IMR-90 (cell line): ENCODE measurements around the gene FBXO34. TPM values are rescaled to one million over a fixed set of nuclear protein-coding genes. Genes with fewer than 3 reads are reported as not detected.

Source experiments
- ATAC-seq: fragments of 200-7000 bp; cut with Tn5 transposase; 2 replicates; pipeline ENCODE4 v1.9.1; 2020; ENCODE audit warnings: low read depth, mild to moderate bottlenecking, moderate library complexity
- BruUV-seq: library from RNA; stranded (reverse); fragments of 400-500 nt; replicated peaks from 2 replicates; lab custom pipeline; 2021; lab: Mats Ljungman, UMichigan
- CTCF ChIA-PET: fragments of 300-600 bp; formaldehyde crosslinking; extraction: SDS; loops from one replicate; lab custom pipeline; 2021; ENCODE audit warnings: antibody characterized with exemption; lab: Yijun Ruan, JAX
- POLR2A ChIA-PET: fragments of 300-600 bp; sonication (Branson Sonifier 250); formaldehyde crosslinking; loops from one replicate; lab custom pipeline; 2022; ENCODE audit warnings: antibody characterized with exemption; ENCODE audit not compliant: unreplicated experiment; lab: Charles Lee
- DNase-seq: peaks from one replicate; pipeline ENCODE4 v3.0.0; 2013
- H2AFZ ChIP-seq: replicated peaks from 2 replicates; pipeline ENCODE3; 2013; ENCODE audit warnings: low read length, mild to moderate bottlenecking; ENCODE audit not compliant: poor library complexity
- H2AK5ac ChIP-seq: 2 replicates; pipeline ENCODE4 v1.6.1; 2013; ENCODE audit warnings: low read depth, low read length, inconsistent platforms
- H2AK9ac ChIP-seq: replicated peaks from 2 replicates; pipeline ENCODE3; 2013; ENCODE audit warnings: mild to moderate bottlenecking, low read depth, low read length, moderate library complexity; ENCODE audit not compliant: poor library complexity
- H2BK120ac ChIP-seq: 2 replicates; pipeline ENCODE4 v1.6.1; 2013; ENCODE audit warnings: low read depth, low read length, inconsistent platforms
- H2BK15ac ChIP-seq: 3 replicates; pipeline ENCODE4 v1.6.1; 2013; ENCODE audit warnings: low read depth, low read length, inconsistent platforms
- H2BK20ac ChIP-seq: 2 replicates; pipeline ENCODE4 v1.6.1; 2013; ENCODE audit warnings: low read depth, mild to moderate bottlenecking, inconsistent platforms, low read length, moderate library complexity
- H2BK5ac ChIP-seq: 2 replicates; pipeline ENCODE4 v1.6.1; 2013; ENCODE audit warnings: mild to moderate bottlenecking, low read depth, low read length, inconsistent platforms; ENCODE audit not compliant: poor library complexity, severe bottlenecking
- H3K14ac ChIP-seq: replicated peaks from 2 replicates; pipeline ENCODE4 v1.6.1; 2013; ENCODE audit warnings: low read depth, low read length, inconsistent platforms
- H3K18ac ChIP-seq: 2 replicates; pipeline ENCODE4 v1.6.1; 2013; ENCODE audit warnings: low read depth, low read length, control low read depth
- H3K23ac ChIP-seq: 2 replicates; pipeline ENCODE4 v1.6.1; 2013; ENCODE audit warnings: low read depth, low read length, inconsistent platforms
- H3K27ac ChIP-seq: 2 replicates; pipeline ENCODE4 v1.5.1; 2013; ENCODE audit warnings: mild to moderate bottlenecking, control low read depth, low read length; ENCODE audit not compliant: insufficient read depth
- H3K27me3 ChIP-seq: 2 replicates; pipeline ENCODE4 v1.6.1; 2013; ENCODE audit warnings: low read length; ENCODE audit not compliant: control insufficient read depth, insufficient read depth
- H3K36me3 ChIP-seq: 2 replicates; pipeline ENCODE4 v1.6.1; 2013; ENCODE audit warnings: low read length, mixed read lengths; ENCODE audit not compliant: control insufficient read depth, insufficient read depth
- H3K4ac ChIP-seq: 2 replicates; pipeline ENCODE4 v1.6.1; 2013; ENCODE audit warnings: low read depth, low read length, inconsistent platforms
- H3K4me1 ChIP-seq: 2 replicates; pipeline ENCODE4 v1.6.1; 2013; ENCODE audit warnings: low read length, mixed read lengths; ENCODE audit not compliant: control insufficient read depth, insufficient read depth
- H3K4me2 ChIP-seq: 2 replicates; pipeline ENCODE4 v1.6.1; 2013; ENCODE audit warnings: low read depth, mild to moderate bottlenecking, control low read depth, low read length, moderate library complexity
- H3K4me3 ChIP-seq: 2 replicates; pipeline ENCODE4 v1.5.1; 2013; ENCODE audit warnings: low read depth, mild to moderate bottlenecking, control low read depth, low read length, moderate library complexity; ENCODE audit not compliant: insufficient read depth
- H3K56ac ChIP-seq: 2 replicates; pipeline ENCODE4 v1.6.1; 2013; ENCODE audit warnings: low read length, inconsistent platforms; ENCODE audit not compliant: insufficient read depth; ENCODE audit errors: extremely low read depth
- H3K79me1 ChIP-seq, 2 experiments: 2 replicates each; pipeline ENCODE4 v1.6.1; 2013; ENCODE audit warnings: low read length in 2 of 2, inconsistent platforms in 1 of 2, low read depth in 1 of 2
- H3K9ac ChIP-seq: 2 replicates; pipeline ENCODE4 v1.6.1; 2013; ENCODE audit warnings: low read depth, low read length, control low read depth
- H3K9me1 ChIP-seq: 2 replicates; pipeline ENCODE4 v1.6.1; 2013; ENCODE audit warnings: low read length, inconsistent platforms; ENCODE audit not compliant: insufficient read depth
- H3K9me3 ChIP-seq: 2 replicates; pipeline ENCODE4 v1.6.1; 2013; ENCODE audit warnings: low read length; ENCODE audit not compliant: control insufficient read depth, insufficient read depth
- H4K20me1 ChIP-seq: 2 replicates; pipeline ENCODE4 v1.6.1; 2013; ENCODE audit warnings: low read length, inconsistent platforms; ENCODE audit not compliant: insufficient read depth
- H4K5ac ChIP-seq: 2 replicates; pipeline ENCODE4 v1.6.1; 2013; ENCODE audit warnings: mild to moderate bottlenecking, low read depth, low read length, control low read depth
- H4K8ac ChIP-seq, 2 experiments: 2 replicates each; pipeline ENCODE4 v1.6.1; 2013; ENCODE audit warnings: low read depth in 2 of 2, low read length in 2 of 2, control low read depth in 1 of 2, inconsistent platforms in 1 of 2
- H4K91ac ChIP-seq: 2 replicates; pipeline ENCODE4 v1.6.1; 2013; ENCODE audit warnings: low read depth, low read length, inconsistent platforms; ENCODE audit not compliant: insufficient read depth
- BHLHE40 ChIP-seq: fragments of 150-350 bp; IDR thresholded peaks from 2 replicates; pipeline ENCODE4 v1.6.1; 2016; ENCODE audit warnings: mild to moderate bottlenecking, low read depth, low read length
- CEBPB ChIP-seq: IDR thresholded peaks from 2 replicates; pipeline ENCODE4 v1.6.1; 2012; ENCODE audit warnings: low read depth, low read length, improper control_type of control experiment
- FOS ChIP-seq: fragments of 150-350 bp; IDR thresholded peaks from 2 replicates; pipeline ENCODE4 v1.6.1; 2016; ENCODE audit warnings: low read depth, low read length
- NFE2L2 ChIP-seq: fragments of 150-350 bp; IDR thresholded peaks from 2 replicates; pipeline ENCODE4 v1.6.1; 2016; ENCODE audit warnings: low read depth, mild to moderate bottlenecking, low read length
- RAD21 ChIP-seq: IDR thresholded peaks from 2 replicates; pipeline ENCODE4 v1.6.1; 2012; ENCODE audit warnings: low read length, improper control_type of control experiment
- RCOR1 ChIP-seq: IDR thresholded peaks from 2 replicates; pipeline ENCODE4 v1.6.1; 2012; ENCODE audit warnings: mild to moderate bottlenecking, low read length, improper control_type of control experiment; ENCODE audit not compliant: insufficient replicate concordance
- RFX5 ChIP-seq: IDR thresholded peaks from 2 replicates; pipeline ENCODE4 v1.8.0; 2012; ENCODE audit warnings: low read depth, mild to moderate bottlenecking, low read length, moderate library complexity
- WGBS, 2 experiments: methylation state at CpG; one replicate each; pipeline versions ENCODE4 v1.1.5 to v1.1.7; 2013; ENCODE audit warnings: missing lambda C conversion rate in 2 of 2; ENCODE audit not compliant: insufficient read length in 1 of 2; ENCODE audit errors: extremely low coverage in 2 of 2; 5-methylcytosine and 5-hydroxymethylcytosine counted together
- dilution Hi-C: fragments of 300-500 bp; cut with HindIII; formaldehyde crosslinking; loops from one replicate; pipeline ENCODE4 v1.14.3; 2018; ENCODE audit warnings: low sequenced_read_pairs; ENCODE audit not compliant: unreplicated experiment
- in situ Hi-C: fragments of 300-500 bp; cut with MboI; formaldehyde crosslinking; loops from 3 replicates; pipeline ENCODE4 v1.14.3; 2019; ENCODE audit warnings: low sequenced_read_pairs, inconsistent platforms, mixed read lengths
- intact Hi-C: fragments of 100-400 bp; cut with micrococcal nuclease; formaldehyde crosslinking; loops from 2 replicates; pipeline ENCODE4 v1.10.0; 2022
- polyA plus RNA-seq, 3 experiments: library from polyadenylated mRNA; depleted of rRNA; stranded (reverse); fragments of >200 nt; gene quantifications; 2 replicates each; pipeline ENCODE4 v1.2.3, GENCODE V29; 2012; ENCODE audit warnings: low replicate concordance in 1 of 3
- total RNA-seq: library from RNA; depleted of rRNA; stranded (reverse); fragments of >200 nt; gene quantifications from 2 replicates; pipeline ENCODE4 v1.2.3, GENCODE V29; 2012
- TF ChIP-seq, protein P1 (sequence below): fragments of 150-350 bp; IDR thresholded peaks from 2 replicates; pipeline ENCODE4 v1.6.1; 2017; ENCODE audit warnings: mild to moderate bottlenecking, antibody characterized with exemption, low read length, low read depth

Gene FBXO34
- total and polyA plus RNA-seq, 2 of the 4 experiments (the other 2 are of a cell fraction), result 15.4 to 35.1 TPM

DNA sequence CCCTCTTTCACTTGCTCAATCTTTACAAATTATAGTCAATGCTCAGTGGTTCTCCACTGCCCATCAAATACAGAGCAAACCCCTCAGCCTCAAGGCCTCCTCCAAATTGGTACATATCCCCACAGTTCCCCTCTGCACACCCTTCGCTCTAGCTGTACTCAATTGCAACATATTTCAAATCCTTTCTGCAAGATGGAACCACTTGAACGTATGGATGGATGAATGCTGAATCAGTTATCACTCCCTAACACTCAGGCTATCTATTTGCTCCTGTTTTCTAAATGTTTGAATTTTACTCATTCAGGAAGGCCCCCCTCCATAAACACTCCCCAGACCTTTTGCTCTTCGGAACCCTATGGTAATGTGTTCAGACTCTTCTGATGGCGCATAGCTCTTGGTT lies 115.9 kb downstream of the FBXO34 start:
- CTCF ChIA-PET, result interaction anchor here (1.0 kb wide), 1 partner anchor 28 kb away, joined by 3 read pairs; no protein-coding TSS in a partner anchor

More for the DNA sequence above, 115.9 kb downstream of the FBXO34 start:
- ATAC-seq (no peak), DNase-seq (no peak)
- no CpG with 5 or more reads among the region's 4 CpGs for WGBS, 2 experiments
- Histone ChIP-seq H3K79me1 (peaks cover 0 to 26% of the 10 kb centered on the region in 2 experiments; a peak in 2 of 4 replicates), H3K4me3 (no peak overlapping the region), H3K36me3 (peaks cover 12% of the 10 kb centered on the region), H2AK5ac (peak overlapping the region; percentile 58; the same call in 1 of the 2 replicates), H3K14ac (no peak overlapping the region), H3K56ac (no peak overlapping the region), H2BK20ac (no peak overlapping the region), H3K4ac (peak overlapping the region; percentile 38), H3K27ac (no peak overlapping the region), H2BK15ac (peak overlapping the region; percentile 43; the same call in 1 of the 3 replicates), H3K4me2 (no peak overlapping the region), H4K8ac (no peak overlapping the region), H2BK120ac (no peak overlapping the region; the same call in 1 of the 2 replicates), H3K4me1 (peaks cover 18% of the 10 kb centered on the region), H3K9ac (no peak overlapping the region), H4K91ac (no peak overlapping the region), H3K23ac (no peak overlapping the region), H3K9me3 (no peaks in the 10 kb centered on the region), H3K18ac (no peak overlapping the region), H3K27me3 (no peaks in the 10 kb centered on the region), H2BK5ac (no peak overlapping the region), H3K9me1 (peaks cover 15% of the 10 kb centered on the region), H4K20me1 (no peaks in the 10 kb centered on the region), H4K5ac (no peak overlapping the region), H2AFZ (no peak overlapping the region), H2AK9ac (no peak overlapping the region)
- POLR2A ChIA-PET, result no interaction called here
- in situ Hi-C loops (no loop called here), dilution Hi-C loops (no loop called here), intact Hi-C loops (no loop called here)
- no TSS peak for BruUV-seq
- TF ChIP-seq RFX5 (no peak), BHLHE40 (no peak), NFE2L2 (no peak), RAD21 (no peak), RCOR1 (no peak), CEBPB (no peak), FOS (no peak)
- TF ChIP-seq, protein P1, sequence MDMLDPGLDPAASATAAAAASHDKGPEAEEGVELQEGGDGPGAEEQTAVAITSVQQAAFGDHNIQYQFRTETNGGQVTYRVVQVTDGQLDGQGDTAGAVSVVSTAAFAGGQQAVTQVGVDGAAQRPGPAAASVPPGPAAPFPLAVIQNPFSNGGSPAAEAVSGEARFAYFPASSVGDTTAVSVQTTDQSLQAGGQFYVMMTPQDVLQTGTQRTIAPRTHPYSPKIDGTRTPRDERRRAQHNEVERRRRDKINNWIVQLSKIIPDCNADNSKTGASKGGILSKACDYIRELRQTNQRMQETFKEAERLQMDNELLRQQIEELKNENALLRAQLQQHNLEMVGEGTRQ, result no peak
